Upper lobe of left lung (tissue), 6 donors: Measurements from ENCODE around the gene NKAP. TPM values are rescaled to one million over a fixed set of nuclear protein-coding genes. Genes with fewer than 3 reads are reported as not detected.
A peak's percentile ranks its signal among the peaks of the same experiment; 100 is the strongest.

Experiments used
- ATAC-seq, 2 donors: fragments of 200-7000 bp; cut with Tn5 transposase; one replicate each; pipeline ENCODE4 v1.9.1; 2022; ENCODE audit warnings: mild to moderate bottlenecking in 2 of 2, moderate library complexity in 2 of 2; ENCODE audit not compliant: low FRiP score in 2 of 2
- DNase-seq, 2 donors: peaks; one replicate each; pipeline ENCODE4 v3.0.0-alpha.2; 2019 to 2020
- H3K27ac ChIP-seq, 4 donors: fragments of 200-600 bp; sonication (generic); one replicate each; pipeline ENCODE4 v1.5.1; 2016 to 2019
- H3K27me3 ChIP-seq, 4 donors: fragments of 200-600 bp; sonication (generic); one replicate each; pipeline ENCODE4 v1.5.1; 2017 to 2019
- H3K36me3 ChIP-seq, 4 donors: fragments of 200-600 bp; sonication (generic); one replicate each; pipeline ENCODE4 v1.5.1; 2016 to 2019
- H3K4me1 ChIP-seq, 4 donors: fragments of 200-600 bp; sonication (generic); one replicate each; pipeline ENCODE4 v1.5.1; 2018 to 2019
- H3K4me3 ChIP-seq, 4 donors: fragments of 200-600 bp; sonication (generic); one replicate each; pipeline ENCODE4 v1.5.1; 2017 to 2019; ENCODE audit warnings: mild to moderate bottlenecking in 2 of 4, moderate library complexity in 1 of 4
- H3K9me3 ChIP-seq, 4 donors: fragments of 200-600 bp; sonication (generic); one replicate each; pipeline ENCODE4 v1.5.1; 2018 to 2019
- CTCF ChIP-seq, 6 experiments: fragments of 450-650 bp in 4 of 6; fragments of 200-600 bp in 2 of 6; sonication (generic) in 2 of 6; IDR thresholded peaks; one replicate each; pipeline ENCODE4 v1.5.1; 2016 to 2019; ENCODE audit warnings: antibody characterized with exemption in 6 of 6
- EP300 ChIP-seq, 4 donors: sonication (generic); formaldehyde crosslinking; IDR thresholded peaks; one replicate each; pipeline ENCODE4 v1.5.1; 2017; ENCODE audit warnings: antibody characterized with exemption in 4 of 4, control low read depth in 2 of 4
- POLR2A ChIP-seq, 4 donors: fragments of 450-650 bp; IDR thresholded peaks; one replicate each; pipeline ENCODE4 v1.5.1; 2016 to 2017; ENCODE audit warnings: antibody characterized with exemption in 4 of 4, mild to moderate bottlenecking in 2 of 4
- POLR2AphosphoS5 ChIP-seq, 2 donors: sonication (generic); formaldehyde crosslinking; IDR thresholded peaks; one replicate each; pipeline ENCODE4 v1.5.1; 2017; ENCODE audit warnings: antibody characterized with exemption in 2 of 2
- WGBS, 2 donors: methylation state at CpG; one replicate each; pipeline ENCODE4 v1.1.5; 2017 to 2018; 5-methylcytosine and 5-hydroxymethylcytosine counted together
- total RNA-seq, 6 donors: library from RNA; depleted of rRNA in 4 of 6; stranded (reverse); fragments of >200 nt in 4 of 6; gene quantifications; one replicate each; pipeline versions ENCODE4 v1.1.0 to v1.2.1, GENCODE V29; 2016 to 2021
- donor health status: DM: no; HTN: no; CAD: no; lungs with moderate emphysema.
- donor health status: DM: no; HTN: yes; CAD: no; lungs with severe emphysema.

NKAP gene
- total RNA-seq, 6 donors from 2014 or later: 5.8 to 14.7 (median 7.7) TPM

- Histone ChIP-seq H3K4me1 (peaks cover 0 to 7% (median 0%) of the 10 kb centered on the region in 4 donors), H3K27me3 (no peaks in the 10 kb centered on the region), H3K4me3 (peak overlapping the region in 3 of 4 donors; percentile 32 to 46 (median 43)), H3K36me3 (no peaks in the 10 kb centered on the region), H3K9me3 (no peaks in the 10 kb centered on the region), H3K27ac (no peak overlapping the region)
- ATAC-seq (peak; percentile 83 to 87), DNase-seq (peak; percentile 64 to 82)
- 0 to 48% methylated on average over 1 to 32 of the region's 40 CpGs for WGBS, 2 donors
- TF ChIP-seq POLR2AphosphoS5 (IDR thresholded peaks at IDR 0.05) (no peak), CTCF (IDR thresholded peaks at IDR 0.05) (peak; percentile 28 to 61 (median 34))
Observed at GRCh38 chrX:119887721-119888425, 55.7 kb downstream of the NKAP start.

- ATAC-seq (no peak), DNase-seq (no peak)
- no peak for TF ChIP-seq EP300 (IDR thresholded peaks at IDR 0.05)
- TF ChIP-seq POLR2AphosphoS5 (IDR thresholded peaks at IDR 0.05): no peak
- TF ChIP-seq CTCF (IDR thresholded peaks at IDR 0.05): no peak
- TF ChIP-seq POLR2A (IDR thresholded peaks at IDR 0.05): no peak
- Histone ChIP-seq H3K9me3 (no peaks in the 10 kb centered on the region), H3K36me3 (no peaks in the 10 kb centered on the region), H3K27ac (no peak overlapping the region), H3K4me1 (peaks cover 0 to 7% (median 0%) of the 10 kb centered on the region in 4 donors), H3K27me3 (no peaks in the 10 kb centered on the region), H3K4me3 (peak overlapping the region in 2 of 4 donors; percentile 7 to 19)
- WGBS, 2 donors: 75 to 76% methylated on average over 6 to 11 of the region's 11 CpGs
Observed at GRCh38 chrX:119885554-119886428, 57.8 kb downstream of the NKAP start.

GRCh38 chrX:119880552-119881437, 62.8 kb downstream of the NKAP start:
- no peaks in the 10 kb centered on the region for H3K27me3 ChIP-seq
- H3K27ac ChIP-seq: no peak overlapping the region
- H3K4me1 ChIP-seq: peaks cover 0 to 2% (median 0%) of the 10 kb centered on the region in 4 donors
- TF ChIP-seq POLR2A (IDR thresholded peaks at IDR 0.05) (no peak), POLR2AphosphoS5 (IDR thresholded peaks at IDR 0.05) (no peak), CTCF (IDR thresholded peaks at IDR 0.05) (peak; percentile 14 to 49 (median 34)), EP300 (IDR thresholded peaks at IDR 0.05) (no peak)
- no peak for DNase-seq
- H3K4me3 ChIP-seq: no peak overlapping the region
- peak; percentile 80 to 82 for ATAC-seq
- 56 to 64% methylated on average over 8 to 11 of the region's 11 CpGs for WGBS, 2 donors
- no peaks in the 10 kb centered on the region for H3K9me3 ChIP-seq
- H3K36me3 ChIP-seq: peaks cover 0 to 16% (median 5%) of the 10 kb centered on the region in 4 donors

GRCh38 chrX:119880076-119880475, 63.5 kb downstream of the NKAP start:
- no peaks in the 10 kb centered on the region for H3K9me3 ChIP-seq
- DNase-seq: no peak
- peaks cover 0 to 16% (median 7%) of the 10 kb centered on the region in 4 donors for H3K36me3 ChIP-seq
- TF ChIP-seq EP300 (IDR thresholded peaks at IDR 0.05) (no peak), POLR2A (IDR thresholded peaks at IDR 0.05) (no peak), POLR2AphosphoS5 (IDR thresholded peaks at IDR 0.05) (no peak), CTCF (IDR thresholded peaks at IDR 0.05) (no peak)
- no peak overlapping the region for H3K27ac ChIP-seq
- H3K4me3 ChIP-seq: no peak overlapping the region
- ATAC-seq: no peak
- 81 to 86% methylated on average over 5 of the region's 5 CpGs for WGBS, 2 donors
- no peaks in the 10 kb centered on the region for H3K4me1 ChIP-seq
- no peaks in the 10 kb centered on the region for H3K27me3 ChIP-seq
